ENCODE measurements around the gene HIF1A. TPM values are rescaled to one million over a fixed set of nuclear protein-coding genes. Genes with fewer than 3 reads are reported as not detected.
"Not testable (repeated sequence)": the region's sequence is repeated elsewhere in the genome, so short reads cannot be mapped to it uniquely, and the experiment has no call there.

Gene HIF1A
- total RNA-seq, 1 donor: 816 TPM

DNA sequence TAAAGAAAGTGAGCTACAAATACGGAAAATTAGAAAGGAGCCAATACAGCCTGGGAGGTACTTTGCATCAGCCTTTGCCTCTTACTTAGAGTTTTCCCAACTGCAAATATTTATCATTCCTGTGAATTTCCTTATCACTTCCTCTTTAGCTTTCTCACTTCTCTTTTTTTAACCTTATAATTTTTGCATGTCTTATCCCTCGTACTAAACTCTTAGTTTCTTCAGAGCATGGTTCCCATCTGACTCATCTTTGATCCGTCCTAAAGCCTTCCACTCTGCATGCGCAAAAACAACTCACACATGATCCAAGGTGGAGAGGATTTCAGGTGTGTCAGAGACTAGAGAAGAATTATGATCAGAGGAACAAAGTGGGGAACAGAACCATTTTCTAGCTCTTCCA lies 57.3 kb downstream of the HIF1A start:
- no peak overlapping the region for H3K4me2 ChIP-seq (ENCODE audit: insufficient read depth, low read length)
- peaks cover 16% of the 10 kb centered on the region for H3K79me2 ChIP-seq (ENCODE audit: insufficient read depth, low read length)
- H3K4me1 ChIP-seq (ENCODE audit: insufficient read depth, low read length): peaks cover 71% of the 10 kb centered on the region
- DNase-seq (ENCODE audit: insufficient read length, low spot score, missing footprints): no peak
- H3K27ac ChIP-seq (ENCODE audit: low read depth, low read length): peak overlapping the region; percentile 75
- H3K4me3 ChIP-seq (ENCODE audit: insufficient read depth, low read length): no peak overlapping the region
- no peaks in the 10 kb centered on the region for H3K9me3 ChIP-seq (ENCODE audit: low read depth, low read length)
- H2AFZ ChIP-seq (ENCODE audit: low read length): no peak overlapping the region
- no peaks in the 10 kb centered on the region for H3K27me3 ChIP-seq (ENCODE audit: insufficient read depth, low read length)
- TF ChIP-seq, protein P1, sequence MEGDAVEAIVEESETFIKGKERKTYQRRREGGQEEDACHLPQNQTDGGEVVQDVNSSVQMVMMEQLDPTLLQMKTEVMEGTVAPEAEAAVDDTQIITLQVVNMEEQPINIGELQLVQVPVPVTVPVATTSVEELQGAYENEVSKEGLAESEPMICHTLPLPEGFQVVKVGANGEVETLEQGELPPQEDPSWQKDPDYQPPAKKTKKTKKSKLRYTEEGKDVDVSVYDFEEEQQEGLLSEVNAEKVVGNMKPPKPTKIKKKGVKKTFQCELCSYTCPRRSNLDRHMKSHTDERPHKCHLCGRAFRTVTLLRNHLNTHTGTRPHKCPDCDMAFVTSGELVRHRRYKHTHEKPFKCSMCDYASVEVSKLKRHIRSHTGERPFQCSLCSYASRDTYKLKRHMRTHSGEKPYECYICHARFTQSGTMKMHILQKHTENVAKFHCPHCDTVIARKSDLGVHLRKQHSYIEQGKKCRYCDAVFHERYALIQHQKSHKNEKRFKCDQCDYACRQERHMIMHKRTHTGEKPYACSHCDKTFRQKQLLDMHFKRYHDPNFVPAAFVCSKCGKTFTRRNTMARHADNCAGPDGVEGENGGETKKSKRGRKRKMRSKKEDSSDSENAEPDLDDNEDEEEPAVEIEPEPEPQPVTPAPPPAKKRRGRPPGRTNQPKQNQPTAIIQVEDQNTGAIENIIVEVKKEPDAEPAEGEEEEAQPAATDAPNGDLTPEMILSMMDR (IDR thresholded peaks at IDR 0.05; ENCODE audit: extremely low read depth, low read depth, low read length): no peak
- H3K36me3 ChIP-seq (ENCODE audit: insufficient read depth, low read length): peaks cover 32% of the 10 kb centered on the region
- peaks cover 3% of the 10 kb centered on the region for H4K20me1 ChIP-seq (ENCODE audit: insufficient read depth, low read length)

DNA sequence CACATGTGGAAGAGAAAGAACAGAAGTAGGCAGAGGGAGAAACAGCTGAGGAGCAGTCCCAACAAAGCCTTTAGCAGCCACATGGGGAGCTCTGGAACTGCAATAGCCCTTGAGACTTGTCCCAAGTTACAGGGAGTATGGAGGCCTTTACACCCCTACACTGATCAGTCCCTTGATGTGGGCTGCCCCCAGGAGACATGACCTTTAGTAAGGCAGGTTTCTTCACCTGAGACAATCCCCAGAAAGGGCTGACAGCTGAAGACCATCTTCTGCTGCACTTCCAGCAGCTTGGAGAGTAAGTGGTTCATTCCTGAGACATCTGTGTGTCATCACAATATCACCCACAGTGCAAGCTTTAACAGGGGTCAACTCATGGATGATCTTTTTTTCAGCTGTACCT lies 58.3 kb downstream of the HIF1A start:
- Histone ChIP-seq H3K79me2 (ENCODE audit: insufficient read depth, low read length) (peaks cover 9% of the 10 kb centered on the region), H3K36me3 (ENCODE audit: insufficient read depth, low read length) (peaks cover 21% of the 10 kb centered on the region), H3K9me3 (ENCODE audit: low read depth, low read length) (no peaks in the 10 kb centered on the region), H2AFZ (ENCODE audit: low read length) (no peak overlapping the region), H3K4me2 (ENCODE audit: insufficient read depth, low read length) (no peak overlapping the region), H3K27ac (ENCODE audit: low read depth, low read length) (peak overlapping the region; percentile 6), H3K27me3 (ENCODE audit: insufficient read depth, low read length) (no peaks in the 10 kb centered on the region), H3K4me3 (ENCODE audit: insufficient read depth, low read length) (no peak overlapping the region), H4K20me1 (ENCODE audit: insufficient read depth, low read length) (peaks cover 3% of the 10 kb centered on the region), H3K4me1 (ENCODE audit: insufficient read depth, low read length) (peaks cover 61% of the 10 kb centered on the region)
- TF ChIP-seq, protein P1 (IDR thresholded peaks at IDR 0.05; ENCODE audit: extremely low read depth, low read depth, low read length): peak; percentile 17
- DNase-seq (ENCODE audit: insufficient read length, low spot score, missing footprints): no peak

DNA sequence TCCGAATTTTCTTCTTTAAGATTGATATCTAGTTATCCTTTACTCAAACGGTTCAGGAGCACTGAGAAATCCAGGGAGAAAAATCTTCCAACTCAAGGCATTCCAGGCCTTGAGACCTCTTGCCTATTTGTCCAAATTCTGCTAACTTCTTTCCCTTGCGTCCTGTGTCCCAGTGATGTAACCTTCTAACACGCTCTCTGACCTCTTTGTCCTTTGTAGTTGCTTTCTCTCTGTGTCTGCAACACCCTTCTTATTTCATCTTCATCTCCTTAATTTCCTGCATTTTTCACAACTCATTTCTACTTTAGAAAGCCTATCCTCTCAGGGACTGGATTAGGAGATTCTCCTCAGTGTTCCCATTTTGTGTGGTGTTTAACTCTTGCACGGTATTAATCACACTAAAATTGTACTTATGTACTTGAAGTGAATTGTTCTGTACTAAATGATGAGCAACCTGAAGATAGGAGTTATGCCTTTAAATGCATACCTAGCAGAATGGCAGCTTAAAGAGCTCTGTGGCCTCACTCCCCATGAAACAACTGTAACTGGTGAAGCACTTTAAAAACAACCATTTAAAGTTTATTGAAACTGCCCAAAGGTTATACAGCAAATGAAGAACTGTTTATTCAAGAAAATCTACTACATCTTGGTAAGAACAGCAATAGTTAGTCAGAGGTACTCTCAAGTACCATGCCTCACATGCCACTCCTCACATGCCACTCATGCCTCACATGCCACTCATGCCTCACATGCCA lies 59.5 kb downstream of the HIF1A start:
- Histone ChIP-seq H3K27me3 (ENCODE audit: insufficient read depth, low read length) (no peaks in the 10 kb centered on the region), H3K36me3 (ENCODE audit: insufficient read depth, low read length) (peaks cover 10% of the 10 kb centered on the region), H2AFZ (ENCODE audit: low read length) (no peak overlapping the region), H3K27ac (ENCODE audit: low read depth, low read length) (peak overlapping the region; percentile 30), H3K4me2 (ENCODE audit: insufficient read depth, low read length) (no peak overlapping the region), H3K4me3 (ENCODE audit: insufficient read depth, low read length) (no peak overlapping the region), H4K20me1 (ENCODE audit: insufficient read depth, low read length) (no peaks in the 10 kb centered on the region), H3K79me2 (ENCODE audit: insufficient read depth, low read length) (peaks cover 2% of the 10 kb centered on the region), H3K4me1 (ENCODE audit: insufficient read depth, low read length) (peaks cover 49% of the 10 kb centered on the region), H3K9me3 (ENCODE audit: low read depth, low read length) (no peaks in the 10 kb centered on the region)
- no peak for DNase-seq (ENCODE audit: insufficient read length, low spot score, missing footprints)
- TF ChIP-seq, protein P1 (IDR thresholded peaks at IDR 0.05; ENCODE audit: extremely low read depth, low read depth, low read length): no peak

DNA sequence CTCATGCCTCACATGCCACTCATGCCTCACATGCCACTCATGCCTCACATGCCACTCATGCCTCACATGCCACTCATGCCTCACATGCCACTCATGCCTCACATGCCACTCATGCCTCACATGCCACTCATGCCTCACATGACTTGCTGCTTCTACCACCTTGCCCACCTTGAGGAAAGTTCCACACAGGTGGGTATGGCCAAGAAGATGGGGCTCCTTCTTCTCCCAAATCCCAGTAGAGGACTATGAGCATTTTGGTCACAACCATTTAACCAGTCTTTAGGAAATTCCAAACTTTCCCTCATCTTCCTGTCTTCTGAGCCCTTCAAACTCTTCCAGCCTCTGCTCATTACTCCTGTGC lies 60.0 kb downstream of the HIF1A start:
- Histone ChIP-seq H3K27ac (ENCODE audit: low read depth, low read length) (peak overlapping the region; percentile 14), H3K4me1 (ENCODE audit: insufficient read depth, low read length) (peaks cover 43% of the 10 kb centered on the region)
- H3K9me3 ChIP-seq (ENCODE audit: low read depth, low read length); DNase-seq (ENCODE audit: insufficient read length, low spot score, missing footprints); H3K36me3 ChIP-seq (ENCODE audit: insufficient read depth, low read length); H3K4me2 ChIP-seq (ENCODE audit: insufficient read depth, low read length); H4K20me1 ChIP-seq (ENCODE audit: insufficient read depth, low read length); H3K27me3 ChIP-seq (ENCODE audit: insufficient read depth, low read length); H2AFZ ChIP-seq (ENCODE audit: low read length); H3K79me2 ChIP-seq (ENCODE audit: insufficient read depth, low read length); H3K4me3 ChIP-seq (ENCODE audit: insufficient read depth, low read length): not testable (repeated sequence)
